SIG-M5 (cell line): ENCODE data around the gene GAB2.
"Not testable (repeated sequence)": the region's sequence is repeated elsewhere in the genome, so short reads cannot be mapped to it uniquely, and the experiment has no call there.

Experiments
- DNase-seq: peaks from one replicate; lab custom pipeline; 2025; lab: John Stamatoyannopoulos, UW

The GAB2 gene

GRCh38 chr11:78250099-78250498 is 167.5 kb downstream of the GAB2 start:
- no peak for DNase-seq

DNA sequence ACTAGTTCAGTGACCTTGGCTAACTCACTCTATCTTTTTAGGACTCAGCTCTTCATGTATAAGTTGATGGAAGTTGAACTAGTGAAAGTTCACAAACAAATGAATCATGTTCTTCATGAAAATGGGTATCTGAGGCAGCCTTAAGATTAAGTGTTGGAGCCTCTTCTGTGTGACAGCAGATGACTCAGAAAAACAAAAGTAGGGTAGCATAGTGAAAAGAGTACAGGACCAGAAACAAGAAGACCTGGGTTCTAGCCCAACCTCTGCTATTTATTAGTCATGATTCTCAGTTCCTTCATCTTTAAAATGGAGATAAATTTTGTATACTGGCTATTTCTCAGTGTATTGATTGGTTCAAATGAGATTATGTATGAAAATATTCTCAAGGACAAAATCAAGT is 168.7 kb downstream of the GAB2 start:
- no peak for DNase-seq

GRCh38 chr11:78248191-78248590 is 169.4 kb downstream of the GAB2 start:
- no peak for DNase-seq

- no peak for DNase-seq
Measured at GRCh38 chr11:78244546-78245255, 172.9 kb downstream of the GAB2 start.

- DNase-seq = no peak
Measured at GRCh38 chr11:78244080-78244479, 173.5 kb downstream of the GAB2 start.

GRCh38 chr11:78241475-78241874 is 176.1 kb downstream of the GAB2 start:
- no peak for DNase-seq

DNA sequence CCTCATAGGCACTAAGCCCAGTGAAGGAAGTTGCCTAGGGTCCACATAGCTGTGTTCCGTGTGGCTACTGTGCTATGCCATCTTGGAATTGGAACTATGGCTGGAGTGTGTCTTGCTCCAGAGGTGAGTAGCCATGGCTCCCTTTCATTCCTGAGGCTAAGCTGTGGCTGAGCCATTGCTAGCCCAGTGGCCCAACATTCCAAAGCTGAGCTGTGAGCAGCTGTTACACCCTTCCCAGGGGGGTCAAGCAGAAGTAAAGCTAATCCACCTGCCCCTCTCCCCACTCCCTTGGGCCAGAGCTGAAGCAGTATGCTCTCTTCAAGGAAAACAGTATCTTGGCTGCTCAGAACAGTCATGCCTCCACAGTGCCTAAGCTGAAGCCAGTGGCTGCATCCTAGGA is 177.8 kb downstream of the GAB2 start:
- no peak for DNase-seq

DNA sequence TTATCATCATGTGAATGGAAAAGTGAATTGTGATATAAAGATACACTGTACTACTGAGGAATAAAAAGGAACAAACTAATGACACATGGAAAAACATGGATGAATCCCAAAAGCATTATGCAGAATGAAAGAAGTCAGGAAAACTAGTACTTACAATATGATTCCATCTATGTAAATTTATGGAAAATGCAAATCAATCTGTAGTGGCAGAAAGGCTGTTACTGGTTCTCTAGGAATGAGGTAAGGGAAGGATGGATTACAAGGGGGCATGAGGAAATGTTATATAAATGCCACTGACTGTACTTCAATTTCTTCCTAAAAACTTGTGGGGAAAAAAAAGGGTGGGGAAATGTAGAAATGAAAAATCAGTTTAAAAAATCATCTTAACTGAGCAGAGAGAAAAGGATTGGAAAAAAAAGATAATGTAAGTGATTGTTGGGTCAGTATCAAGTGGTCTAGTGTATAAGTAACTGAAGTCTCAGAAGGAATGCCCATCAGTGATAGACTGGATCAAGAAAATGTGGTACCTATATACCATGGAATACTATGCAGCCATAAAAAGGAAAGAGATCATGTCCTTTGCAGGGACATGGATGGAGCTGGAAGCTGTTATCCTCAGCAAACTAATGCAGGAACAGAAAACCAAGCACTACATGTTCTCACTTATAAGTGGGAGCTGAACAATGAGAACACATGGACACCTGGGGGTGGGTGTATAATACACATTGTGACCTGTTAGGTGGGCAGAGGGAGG is 180.2 kb downstream of the GAB2 start:
- DNase-seq = no peak

DNA sequence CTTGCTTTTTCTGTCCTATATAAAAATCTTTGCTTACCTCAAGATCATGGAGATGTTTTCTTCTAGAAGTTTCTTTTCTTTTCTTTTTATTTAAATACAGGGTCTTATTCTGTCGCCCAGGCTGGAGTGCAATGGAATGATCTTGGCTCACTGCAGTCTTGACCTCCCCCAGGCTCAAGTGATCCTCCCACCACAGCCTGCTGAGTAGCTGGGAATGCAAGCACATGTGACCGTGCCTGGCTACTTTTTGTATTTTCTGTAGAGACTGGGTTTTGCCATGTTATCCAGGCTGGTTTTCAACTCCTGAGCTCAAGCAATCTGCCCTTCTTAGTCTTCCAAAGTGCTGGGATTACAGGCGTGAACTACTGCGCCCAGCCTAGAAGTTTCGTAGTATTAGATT is 183.6 kb downstream of the GAB2 start:
- no peak for DNase-seq

GRCh38 chr11:78233046-78233445 is 184.6 kb downstream of the GAB2 start:
- not testable (repeated sequence) for DNase-seq

DNA sequence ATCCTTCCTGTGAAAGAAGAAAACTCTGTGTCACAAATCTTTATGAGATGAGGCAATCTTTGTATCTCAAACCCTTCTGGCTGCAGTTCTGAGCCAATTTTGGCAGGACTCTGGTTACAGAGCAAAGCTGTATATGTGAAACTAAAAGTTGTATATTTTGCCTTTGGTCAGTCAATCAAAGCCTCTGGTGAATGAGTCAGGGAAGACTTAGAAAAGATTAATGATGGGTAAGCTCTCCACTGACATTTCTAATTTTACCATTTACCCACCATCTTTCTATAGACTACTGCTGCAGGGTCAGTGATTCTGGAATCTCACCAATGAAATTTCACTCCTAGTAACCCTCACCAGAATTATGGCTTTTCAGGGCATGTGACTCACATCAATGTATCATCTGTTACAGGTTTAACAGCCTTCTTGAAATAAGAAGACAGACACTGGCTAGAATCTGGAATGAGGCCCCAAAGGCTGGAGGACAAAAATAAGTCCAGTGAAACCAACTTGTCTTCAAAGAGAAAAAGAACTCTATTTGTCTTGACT is 185.6 kb downstream of the GAB2 start:
- no peak for DNase-seq

GRCh38 chr11:78230161-78230877 is 187.3 kb downstream of the GAB2 start:
- no peak for DNase-seq

DNA sequence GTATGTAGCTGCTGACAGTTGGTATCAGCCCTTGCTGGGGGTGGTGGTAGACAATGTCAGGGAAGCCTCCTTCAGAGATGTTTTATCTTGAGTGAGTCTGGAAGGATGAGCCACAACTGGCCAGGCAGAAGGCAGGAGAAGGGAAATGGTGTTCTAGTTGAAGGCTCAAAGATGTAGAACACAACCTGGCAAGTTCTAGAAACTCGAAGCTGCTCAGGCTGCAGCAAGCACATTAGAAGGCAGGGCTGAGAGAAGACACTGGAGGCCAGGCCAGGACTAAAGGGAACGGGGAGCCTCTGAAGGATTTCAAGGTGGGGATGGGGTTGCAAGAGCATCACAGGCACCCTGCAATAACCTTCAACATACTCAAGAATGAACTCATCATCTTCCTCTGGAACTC is 188.5 kb downstream of the GAB2 start:
- DNase-seq = no peak

DNA sequence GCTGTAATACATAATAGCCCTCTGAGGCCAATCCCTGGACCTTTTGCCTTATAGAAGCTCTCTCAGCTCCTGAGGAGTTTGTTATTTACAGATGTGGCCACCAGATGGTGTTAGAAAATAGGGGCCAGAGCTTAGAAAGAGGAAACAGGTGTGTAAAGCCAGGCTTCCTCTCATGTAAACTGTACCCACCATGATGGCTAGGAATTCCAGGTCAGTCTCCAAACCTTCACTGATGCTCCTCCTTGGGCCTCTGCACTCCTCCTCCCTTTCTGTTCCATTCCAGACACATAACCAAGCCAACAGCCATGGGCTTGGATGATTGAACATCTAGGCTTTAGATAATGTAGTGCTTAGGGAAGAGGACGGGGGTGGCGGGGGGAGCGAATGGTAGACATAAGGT is 189.2 kb downstream of the GAB2 start:
- no peak for DNase-seq

DNA sequence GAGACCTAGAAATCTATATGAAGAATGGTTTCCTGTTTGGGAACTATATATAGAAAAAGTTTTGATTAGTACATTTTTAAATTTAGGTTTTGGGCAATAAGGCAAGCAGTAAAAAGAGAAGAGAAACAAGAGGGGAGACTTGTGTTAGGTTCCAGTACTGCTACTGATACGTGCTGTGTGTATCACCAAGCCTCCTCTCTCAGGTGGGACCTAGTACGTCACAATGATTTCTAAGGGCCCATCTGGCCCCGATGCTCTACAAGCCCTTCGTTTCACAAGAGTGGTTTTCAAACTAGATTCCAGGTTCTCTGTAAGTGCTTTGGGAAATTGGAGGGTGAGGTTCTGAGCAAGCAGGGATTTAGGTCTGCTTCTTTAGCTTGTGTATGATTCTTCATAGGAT is 189.7 kb downstream of the GAB2 start:
- DNase-seq = no peak

DNA sequence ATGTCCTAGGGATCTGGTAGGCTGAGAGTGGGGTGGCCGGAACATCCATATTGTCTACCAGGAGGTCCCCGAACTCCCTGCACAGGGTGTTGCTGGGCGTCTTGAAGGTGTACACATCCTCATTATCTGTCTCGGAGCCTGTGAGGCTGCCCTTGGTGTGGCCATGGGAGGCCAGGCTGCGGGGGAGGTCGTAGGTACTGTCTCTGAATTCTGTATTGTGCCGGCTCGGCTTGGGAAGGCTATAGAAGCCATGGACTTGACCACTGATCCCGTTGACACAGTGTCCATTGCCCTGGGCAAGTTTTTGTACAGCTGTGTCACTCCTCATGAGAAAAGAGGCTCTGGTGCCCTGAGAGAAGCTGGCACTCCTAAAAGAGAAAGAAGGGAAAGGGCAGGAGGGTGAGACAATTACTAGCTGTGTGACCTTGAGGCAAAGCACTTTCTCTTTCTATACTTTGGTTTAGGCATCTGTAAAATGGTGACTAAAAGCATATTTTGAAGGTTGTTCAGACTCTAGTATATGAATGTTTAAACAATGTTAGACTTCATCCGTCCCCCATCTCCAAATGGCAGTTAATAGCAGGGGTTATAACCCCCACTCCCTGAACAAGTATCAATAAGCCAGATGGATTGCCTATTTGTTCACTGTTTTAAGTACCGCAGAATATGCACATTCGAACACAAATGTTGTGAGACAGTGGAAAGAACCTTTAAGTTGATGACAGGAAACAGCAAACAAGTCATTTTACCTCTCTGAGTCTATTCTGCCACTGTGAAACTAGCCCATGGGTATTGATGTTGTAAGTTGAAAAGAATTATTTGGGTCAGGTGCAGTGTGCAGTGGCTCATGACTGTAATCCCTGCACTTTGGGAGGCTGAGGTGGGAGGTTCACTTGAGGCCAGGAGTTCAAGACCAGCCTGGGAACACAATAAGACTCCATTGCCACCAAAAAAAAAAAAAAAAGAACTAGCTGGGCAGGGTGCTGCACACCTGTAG is 190.6 kb downstream of the GAB2 start:
- DNase-seq = no peak

DNA sequence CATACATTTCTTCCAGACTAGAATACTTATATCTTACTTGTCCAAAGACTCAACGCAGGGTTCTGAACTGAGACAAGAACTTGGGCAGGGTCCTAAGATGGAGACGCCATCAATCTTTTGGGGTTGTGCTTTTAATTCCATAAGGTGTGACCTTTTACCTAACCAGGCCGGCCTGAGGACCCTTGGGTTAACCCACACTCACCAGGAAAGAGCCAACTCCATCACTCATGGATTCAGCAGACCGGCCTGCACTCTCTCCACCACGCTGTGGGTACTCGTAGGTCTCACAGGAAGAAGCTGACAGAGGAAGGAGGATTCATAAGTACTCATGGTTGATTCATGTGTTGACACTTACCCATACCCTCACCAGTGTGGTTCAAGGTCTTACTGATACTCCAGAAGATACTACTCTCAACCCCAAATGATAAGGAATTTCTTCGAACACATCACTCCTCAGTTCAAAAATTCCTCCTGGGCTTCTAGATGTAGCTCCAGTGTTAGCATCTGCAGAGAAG is 192.7 kb downstream of the GAB2 start:
- no peak for DNase-seq

DNA sequence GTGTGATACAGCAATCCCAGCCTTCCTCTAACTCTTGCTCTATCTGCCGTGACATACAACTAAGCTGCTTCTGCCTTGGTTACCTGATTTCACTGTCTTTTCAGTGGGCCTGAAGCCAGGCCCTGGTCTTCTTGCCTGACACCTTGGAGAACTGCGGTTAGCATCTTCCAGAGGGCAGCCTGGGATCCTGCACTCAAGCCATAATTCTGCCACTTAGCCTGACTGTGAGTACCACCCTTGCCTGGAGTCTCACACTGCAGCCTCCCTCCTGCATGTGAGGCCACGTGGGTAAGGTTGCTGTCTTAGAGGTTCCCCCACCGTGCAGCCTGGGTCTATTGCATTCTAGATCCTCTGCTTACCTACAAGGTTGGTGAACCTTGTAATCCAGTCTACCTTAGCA is 193.1 kb downstream of the GAB2 start:
- no peak for DNase-seq

- DNase-seq = no peak
Measured at GRCh38 chr11:78223320-78223954, 194.2 kb downstream of the GAB2 start.

GRCh38 chr11:78222726-78223125 is 194.9 kb downstream of the GAB2 start:
- not testable (repeated sequence) for DNase-seq
